Stomach smooth muscle (tissue), 2 donors: ENCODE data around the gene CCL15.
A peak's percentile ranks its signal among the peaks of the same experiment; 100 is the strongest.

Experiments used
- H3K27ac ChIP-seq: one replicate; pipeline ENCODE4 v1.7.0; 2013; ENCODE audit warnings: mild to moderate bottlenecking, low read length, inconsistent platforms
- H3K27me3 ChIP-seq, 2 donors: one replicate each; pipeline ENCODE4 v1.7.0; 2013; ENCODE audit warnings: low read length in 2 of 2; ENCODE audit not compliant: insufficient read depth in 2 of 2, control insufficient read depth in 1 of 2
- H3K36me3 ChIP-seq, 2 donors: one replicate each; pipeline ENCODE4 v1.7.0; 2013; ENCODE audit warnings: low read length in 2 of 2; ENCODE audit not compliant: control insufficient read depth in 2 of 2, insufficient read depth in 2 of 2
- H3K4me1 ChIP-seq: one replicate; pipeline ENCODE4 v1.7.0; 2013; ENCODE audit warnings: low read length; ENCODE audit not compliant: control insufficient read depth, insufficient read depth
- H3K4me3 ChIP-seq, 2 donors: one replicate each; pipeline ENCODE4 v1.7.0; 2013; ENCODE audit warnings: low read length in 2 of 2
- H3K9ac ChIP-seq, 2 donors: one replicate each; pipeline ENCODE4 v1.7.0; 2013; ENCODE audit warnings: low read length in 2 of 2, mild to moderate bottlenecking in 1 of 2
- H3K9me3 ChIP-seq, 2 donors: one replicate each; pipeline ENCODE4 v1.7.0; 2013; ENCODE audit warnings: low read length in 2 of 2; ENCODE audit not compliant: control insufficient read depth in 2 of 2
- donor health status: healthy.
- donor health status: Pancreatic carcinoma.

The CCL15 gene

DNA sequence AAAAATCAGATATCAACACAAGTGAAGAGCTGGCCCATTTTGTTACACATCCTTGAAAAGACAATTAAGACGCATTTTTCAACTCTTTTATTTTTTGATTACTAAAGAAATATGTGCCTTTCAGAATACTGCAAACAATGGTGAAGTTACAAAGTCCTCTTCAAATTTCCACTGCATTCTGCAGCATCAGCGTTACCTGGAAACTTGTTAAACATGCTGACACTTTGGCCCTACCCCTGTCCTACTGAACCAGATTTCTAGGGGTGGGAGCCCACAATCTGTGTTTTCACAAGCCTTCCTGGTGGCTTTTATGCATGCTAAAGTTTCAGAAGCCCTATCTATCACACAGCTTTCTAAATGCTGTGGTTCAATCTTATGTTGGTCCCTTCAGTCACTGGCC lies 10.3 kb downstream of the CCL15 start:
- Histone ChIP-seq H3K9me3 (no peaks in the 10 kb centered on the region), H3K4me1 (no peaks in the 10 kb centered on the region), H3K9ac (no peak overlapping the region), H3K27me3 (peaks cover 0 to 2% of the 10 kb centered on the region in 2 donors), H3K4me3 (no peak overlapping the region), H3K36me3 (no peaks in the 10 kb centered on the region), H3K27ac (no peak overlapping the region)

DNA sequence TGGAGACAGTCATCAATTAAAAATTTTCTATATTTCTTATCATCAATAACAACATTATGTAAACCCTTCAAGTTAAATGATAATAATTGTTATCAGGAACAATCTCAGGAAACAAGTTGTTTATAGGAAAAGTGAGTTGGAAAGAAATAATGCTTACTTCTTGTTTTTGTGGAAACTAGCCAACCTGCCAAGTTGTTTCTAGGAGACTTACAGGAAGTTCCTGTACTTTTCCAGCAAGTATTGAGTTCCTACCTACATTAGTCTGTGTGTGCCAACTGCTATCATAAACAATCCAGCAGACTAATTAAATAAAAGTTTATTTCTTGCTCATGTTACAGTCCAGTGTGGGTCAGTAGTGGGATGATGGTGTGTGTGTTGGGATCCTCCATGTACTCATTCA lies 13.2 kb downstream of the CCL15 start:
- Histone ChIP-seq H3K4me3 (no peak overlapping the region), H3K4me1 (no peaks in the 10 kb centered on the region), H3K9me3 (no peaks in the 10 kb centered on the region), H3K9ac (no peak overlapping the region), H3K36me3 (no peaks in the 10 kb centered on the region), H3K27me3 (peaks cover 2% of the 10 kb centered on the region in 2 donors), H3K27ac (no peak overlapping the region)

GRCh38 chr17:35986643-35987042 lies 14.7 kb downstream of the CCL15 start, which contains the start of gene CCL14:
CCL14 (minus strand) TSS chr17:35986729; CDS start chr17:35986649, 80 bp downstream.
- no peaks in the 10 kb centered on the region for H3K4me1 ChIP-seq
- H3K4me3 ChIP-seq: peak within 1 kb of the TSS in 1 of 2 donors; percentile 44
- H3K36me3 ChIP-seq: no peaks in the 10 kb centered on the region
- H3K27me3 ChIP-seq: peaks cover 0 to 3% of the 10 kb centered on the region in 2 donors
- H3K27ac ChIP-seq: no peak within 1 kb of the TSS
- no peaks in the 10 kb centered on the region for H3K9me3 ChIP-seq
- H3K9ac ChIP-seq: no peak within 1 kb of the TSS

DNA sequence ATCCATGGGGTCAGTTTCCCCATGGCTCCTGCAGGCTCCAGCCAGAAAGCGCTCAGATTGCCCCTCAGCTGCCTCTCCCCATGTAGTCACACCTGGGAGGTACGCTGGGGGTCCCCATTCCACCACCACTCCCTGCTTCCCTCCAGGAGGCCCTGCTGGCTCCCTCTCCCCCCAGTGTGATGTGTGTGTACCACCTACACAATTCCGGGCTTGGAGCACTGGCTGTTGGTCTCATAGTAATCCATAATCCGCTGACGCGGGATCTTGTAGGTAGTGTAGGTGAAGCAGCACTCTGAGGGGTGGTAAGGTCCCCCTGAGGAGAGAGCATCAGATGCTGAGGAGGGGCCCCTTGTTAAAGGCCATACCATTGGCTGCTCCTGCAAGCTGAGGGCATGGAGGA lies 17.2 kb downstream of the CCL15 start:
- no peaks in the 10 kb centered on the region for H3K9me3 ChIP-seq
- peaks cover 0 to 4% of the 10 kb centered on the region in 2 donors for H3K27me3 ChIP-seq
- peak overlapping the region in 1 of 2 donors; percentile 22 for H3K4me3 ChIP-seq
- no peaks in the 10 kb centered on the region for H3K4me1 ChIP-seq
- no peaks in the 10 kb centered on the region for H3K36me3 ChIP-seq
- no peak overlapping the region for H3K9ac ChIP-seq
- H3K27ac ChIP-seq: no peak overlapping the region

DNA sequence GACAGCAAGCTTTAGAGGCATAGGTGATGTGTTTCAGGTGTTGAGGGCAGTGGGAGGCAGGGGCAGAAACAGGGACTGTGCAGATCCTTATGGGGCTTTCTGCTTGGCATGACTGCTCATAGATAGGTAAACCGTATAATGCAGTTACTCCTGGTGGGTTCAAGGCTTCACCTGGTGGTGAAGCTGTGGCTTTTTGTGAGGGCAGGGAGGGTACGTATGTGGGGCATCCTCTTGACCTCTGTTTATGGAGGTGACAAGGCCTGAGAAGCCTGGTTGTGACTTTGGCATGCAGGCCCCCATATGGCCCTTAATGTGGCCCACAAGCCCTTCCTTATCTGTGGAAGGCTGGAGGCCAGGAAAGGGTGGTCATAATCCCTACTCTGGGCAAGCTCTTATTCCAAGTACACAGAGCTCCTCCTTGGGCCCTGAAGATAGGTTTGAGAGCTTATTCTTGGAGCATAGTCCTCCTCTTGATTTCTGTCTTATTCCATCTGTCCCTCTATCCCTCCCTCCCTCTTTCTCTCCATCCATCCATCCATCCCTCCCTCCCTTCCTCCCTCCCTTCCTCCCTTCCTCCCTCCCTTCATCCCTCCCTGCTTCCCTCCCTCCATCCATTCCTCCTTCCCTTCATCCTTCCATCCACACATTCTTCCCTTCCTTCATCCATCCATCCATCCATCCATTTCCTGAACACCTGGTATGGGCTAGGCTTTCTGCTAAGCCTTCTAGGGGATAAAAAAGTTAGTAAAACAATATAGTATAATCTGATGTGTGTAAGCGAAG lies 18.8 kb downstream of the CCL15 start:
- Histone ChIP-seq H3K27ac (no peak overlapping the region), H3K4me1 (no peaks in the 10 kb centered on the region), H3K4me3 (no peak overlapping the region)

DNA sequence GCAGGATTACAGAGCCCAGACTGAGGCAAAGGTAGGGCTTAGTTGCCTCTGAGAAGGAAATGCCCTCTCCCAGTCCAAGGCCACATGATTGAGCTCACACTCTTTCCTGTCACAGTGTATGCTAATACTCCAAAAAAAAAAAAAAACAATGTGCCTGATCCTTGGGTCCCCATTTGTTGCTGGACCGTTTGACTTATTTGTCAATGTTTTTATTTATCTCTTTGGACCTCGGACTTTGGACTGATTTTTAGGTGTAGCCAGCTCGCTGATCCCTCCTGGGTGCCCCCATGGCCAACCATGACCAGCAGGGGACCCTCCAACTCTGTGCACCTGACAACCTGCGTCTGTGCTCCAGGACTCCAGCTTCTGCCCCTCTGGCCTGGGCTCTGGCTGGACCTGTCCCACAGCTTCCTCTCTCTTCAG lies 19.4 kb downstream of the CCL15 start:
- no peak overlapping the region for H3K4me3 ChIP-seq
- no peaks in the 10 kb centered on the region for H3K4me1 ChIP-seq
- H3K27me3 ChIP-seq: peaks cover 0 to 6% of the 10 kb centered on the region in 2 donors
- H3K9ac ChIP-seq: no peak overlapping the region
- H3K36me3 ChIP-seq: no peaks in the 10 kb centered on the region
- no peaks in the 10 kb centered on the region for H3K9me3 ChIP-seq
- H3K27ac ChIP-seq: no peak overlapping the region

More for the DNA sequence above, 18.8 kb downstream of the CCL15 start:
- Histone ChIP-seq H3K9ac (no peak overlapping the region), H3K36me3 (no peaks in the 10 kb centered on the region), H3K9me3 (no peaks in the 10 kb centered on the region), H3K27me3 (peaks cover 0 to 6% of the 10 kb centered on the region in 2 donors)

DNA sequence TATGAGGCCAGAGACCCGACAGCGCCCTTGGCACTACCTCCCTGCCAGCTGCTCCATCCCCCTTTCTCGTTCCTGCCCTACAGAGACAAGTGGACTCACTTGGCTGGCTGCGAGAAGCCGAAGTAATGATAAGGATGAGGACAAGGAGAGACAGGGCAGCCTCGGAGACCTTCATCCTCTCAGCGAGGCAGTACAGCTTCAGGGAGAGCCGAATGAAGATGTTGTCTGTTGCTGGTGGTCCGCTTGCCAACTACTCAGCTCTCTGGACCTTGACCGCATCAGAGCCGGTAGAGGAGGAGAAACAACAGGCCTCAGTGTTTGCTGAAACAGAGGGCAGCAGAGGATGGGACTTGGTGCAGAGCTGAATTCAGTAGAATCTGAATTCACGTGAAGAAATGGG lies 20.1 kb downstream of the CCL15 start, which contains the start of gene CCL16:
CCL16 (minus strand) TSS at position 252 of the 400 bp plus-strand sequence; CDS start at position 175, 77 bp downstream.
- Histone ChIP-seq H3K27ac (no peak within 1 kb of the TSS), H3K9me3 (no peaks in the 10 kb centered on the region), H3K4me3 (no peak within 1 kb of the TSS), H3K27me3 (peaks cover 0 to 6% of the 10 kb centered on the region in 2 donors), H3K36me3 (no peaks in the 10 kb centered on the region), H3K4me1 (no peaks in the 10 kb centered on the region), H3K9ac (no peak within 1 kb of the TSS)

- H3K36me3 ChIP-seq: no peaks in the 10 kb centered on the region
- H3K27ac ChIP-seq: no peak overlapping the region
- H3K4me1 ChIP-seq: no peaks in the 10 kb centered on the region
- no peak overlapping the region for H3K9ac ChIP-seq
- no peak overlapping the region for H3K4me3 ChIP-seq
- H3K27me3 ChIP-seq: peaks cover 0 to 5% of the 10 kb centered on the region in 2 donors
- no peaks in the 10 kb centered on the region for H3K9me3 ChIP-seq
Observed at GRCh38 chr17:35978346-35978745, 23.0 kb downstream of the CCL15 start.

- Histone ChIP-seq H3K9ac (no peak overlapping the region), H3K4me1 (no peaks in the 10 kb centered on the region), H3K9me3 (no peaks in the 10 kb centered on the region), H3K4me3 (no peak overlapping the region), H3K27ac (no peak overlapping the region), H3K36me3 (no peaks in the 10 kb centered on the region), H3K27me3 (peaks cover 0 to 6% of the 10 kb centered on the region in 2 donors)
Observed at GRCh38 chr17:35977509-35977908, 23.8 kb downstream of the CCL15 start.

GRCh38 chr17:35973333-35974260 lies 27.8 kb downstream of the CCL15 start:
- no peak overlapping the region for H3K9ac ChIP-seq
- H3K27me3 ChIP-seq: peaks cover 0 to 6% of the 10 kb centered on the region in 2 donors
- no peak overlapping the region for H3K27ac ChIP-seq
- no peak overlapping the region for H3K4me3 ChIP-seq
- no peaks in the 10 kb centered on the region for H3K4me1 ChIP-seq
- H3K36me3 ChIP-seq: no peaks in the 10 kb centered on the region
- H3K9me3 ChIP-seq: no peaks in the 10 kb centered on the region
